ENCODE data around the gene CIAO3. TPM values are rescaled to one million over a fixed set of nuclear protein-coding genes. Genes with fewer than 3 reads are reported as not detected.
"Not testable (repeated sequence)": the region's sequence is repeated elsewhere in the genome, so short reads cannot be mapped to it uniquely, and the experiment has no call there.

CIAO3 gene
- total RNA-seq, 1 donor from 2014 or later, result 33.2 TPM

DNA sequence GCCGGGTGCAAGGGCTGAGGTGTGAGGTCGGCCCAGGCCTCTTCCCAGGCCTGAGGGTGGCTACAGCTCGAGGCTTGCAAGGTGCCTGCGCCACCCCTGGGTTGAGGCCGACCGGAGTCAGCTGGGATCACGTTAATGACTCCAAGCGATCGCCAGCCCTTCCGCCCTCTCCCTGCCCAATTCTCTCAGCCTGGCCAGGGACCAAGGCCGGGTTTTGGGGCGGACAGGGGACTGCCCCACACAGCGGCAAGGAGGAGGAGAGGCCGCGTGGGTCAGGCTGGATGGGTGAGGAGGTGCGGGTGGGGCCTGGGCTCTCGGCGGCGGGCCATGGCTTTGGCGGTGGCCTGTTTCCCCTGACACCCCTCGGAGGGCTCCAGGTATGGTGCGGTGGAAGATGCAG, 47.4 kb downstream of the CIAO3 start:
- Histone ChIP-seq H3K36me3 (ENCODE audit: control insufficient read depth, insufficient read depth, low read length) (no peaks in the 10 kb centered on the region), H3K27me3 (ENCODE audit: control insufficient read depth, insufficient read depth, low read length) (peaks cover 3% of the 10 kb centered on the region), H3K4me3 (ENCODE audit: low read depth, low read length) (no peak overlapping the region)
- DNase-seq (ENCODE audit: low read depth) (no peak), FAIRE-seq (no peak)
- TF ChIP-seq, protein P1, sequence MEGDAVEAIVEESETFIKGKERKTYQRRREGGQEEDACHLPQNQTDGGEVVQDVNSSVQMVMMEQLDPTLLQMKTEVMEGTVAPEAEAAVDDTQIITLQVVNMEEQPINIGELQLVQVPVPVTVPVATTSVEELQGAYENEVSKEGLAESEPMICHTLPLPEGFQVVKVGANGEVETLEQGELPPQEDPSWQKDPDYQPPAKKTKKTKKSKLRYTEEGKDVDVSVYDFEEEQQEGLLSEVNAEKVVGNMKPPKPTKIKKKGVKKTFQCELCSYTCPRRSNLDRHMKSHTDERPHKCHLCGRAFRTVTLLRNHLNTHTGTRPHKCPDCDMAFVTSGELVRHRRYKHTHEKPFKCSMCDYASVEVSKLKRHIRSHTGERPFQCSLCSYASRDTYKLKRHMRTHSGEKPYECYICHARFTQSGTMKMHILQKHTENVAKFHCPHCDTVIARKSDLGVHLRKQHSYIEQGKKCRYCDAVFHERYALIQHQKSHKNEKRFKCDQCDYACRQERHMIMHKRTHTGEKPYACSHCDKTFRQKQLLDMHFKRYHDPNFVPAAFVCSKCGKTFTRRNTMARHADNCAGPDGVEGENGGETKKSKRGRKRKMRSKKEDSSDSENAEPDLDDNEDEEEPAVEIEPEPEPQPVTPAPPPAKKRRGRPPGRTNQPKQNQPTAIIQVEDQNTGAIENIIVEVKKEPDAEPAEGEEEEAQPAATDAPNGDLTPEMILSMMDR (IDR thresholded peaks at IDR 0.05; ENCODE audit: insufficient read depth, low read length, severe bottlenecking), result no peak

DNA sequence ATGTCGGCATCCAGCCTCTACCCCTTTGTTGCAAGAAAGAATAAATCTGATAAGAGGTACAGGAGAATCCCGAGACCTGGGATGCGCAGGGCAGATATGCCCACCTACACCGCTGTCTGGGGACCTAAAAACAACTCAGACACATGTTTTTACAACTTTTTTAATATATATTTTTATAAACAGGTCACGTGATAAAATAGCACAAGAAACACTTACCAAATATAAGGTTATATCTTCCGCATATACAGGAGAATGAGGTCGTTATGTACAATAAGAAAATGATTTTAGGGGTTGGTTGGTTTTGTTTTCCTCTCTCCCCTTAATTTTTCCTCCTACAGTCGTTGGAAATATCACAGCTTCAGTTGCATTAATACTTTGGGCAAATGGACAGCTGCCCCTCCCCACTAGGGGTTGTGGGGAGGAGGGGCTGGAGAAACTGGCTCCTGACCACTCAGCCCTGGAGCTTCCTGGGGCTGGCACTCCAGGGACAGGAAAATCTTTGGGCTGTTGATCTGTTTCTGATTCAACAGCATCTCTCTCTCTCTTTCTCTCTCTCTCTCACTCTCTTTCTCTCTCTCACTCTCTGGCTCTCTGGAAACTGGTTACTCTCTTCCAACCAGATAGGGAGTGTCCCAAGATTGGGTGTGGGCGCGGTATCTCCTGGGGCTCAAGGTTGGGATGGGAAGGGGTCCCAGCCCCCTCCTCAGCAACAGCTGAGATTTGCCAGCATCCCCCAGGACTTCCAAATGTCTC, 48.3 kb downstream of the CIAO3 start:
- FAIRE-seq (no peak), DNase-seq (ENCODE audit: low read depth) (no peak)
- TF ChIP-seq, protein P1 (IDR thresholded peaks at IDR 0.05; ENCODE audit: insufficient read depth, low read length, severe bottlenecking), result no peak
- Histone ChIP-seq H3K27me3 (ENCODE audit: control insufficient read depth, insufficient read depth, low read length) (peaks cover 3% of the 10 kb centered on the region), H3K4me3 (ENCODE audit: low read depth, low read length) (no peak overlapping the region), H3K36me3 (ENCODE audit: control insufficient read depth, insufficient read depth, low read length) (peaks cover 2% of the 10 kb centered on the region)

DNA sequence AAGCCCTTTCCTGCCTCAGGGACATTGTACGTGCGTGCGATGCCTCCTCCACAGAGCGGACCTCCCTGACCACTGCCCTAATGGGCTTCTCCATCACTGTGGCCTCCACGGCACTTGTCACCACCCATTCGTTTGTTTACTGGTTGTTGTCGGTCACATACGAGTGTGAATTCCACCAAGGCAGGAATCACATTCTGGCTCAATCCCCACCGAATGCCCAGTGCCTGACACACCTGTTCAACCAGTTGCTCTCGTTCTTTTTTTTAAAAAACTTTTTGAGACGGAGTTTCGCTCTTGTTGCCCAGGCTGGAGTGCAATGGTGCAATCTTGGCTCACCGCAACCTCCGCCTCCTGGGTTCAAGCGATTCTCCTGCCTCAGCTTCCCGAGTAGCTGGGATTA, 49.6 kb downstream of the CIAO3 start:
- FAIRE-seq; H3K27me3 ChIP-seq (ENCODE audit: control insufficient read depth, insufficient read depth, low read length); H3K36me3 ChIP-seq (ENCODE audit: control insufficient read depth, insufficient read depth, low read length); H3K4me3 ChIP-seq (ENCODE audit: low read depth, low read length); DNase-seq (ENCODE audit: low read depth): not testable (repeated sequence)

DNA sequence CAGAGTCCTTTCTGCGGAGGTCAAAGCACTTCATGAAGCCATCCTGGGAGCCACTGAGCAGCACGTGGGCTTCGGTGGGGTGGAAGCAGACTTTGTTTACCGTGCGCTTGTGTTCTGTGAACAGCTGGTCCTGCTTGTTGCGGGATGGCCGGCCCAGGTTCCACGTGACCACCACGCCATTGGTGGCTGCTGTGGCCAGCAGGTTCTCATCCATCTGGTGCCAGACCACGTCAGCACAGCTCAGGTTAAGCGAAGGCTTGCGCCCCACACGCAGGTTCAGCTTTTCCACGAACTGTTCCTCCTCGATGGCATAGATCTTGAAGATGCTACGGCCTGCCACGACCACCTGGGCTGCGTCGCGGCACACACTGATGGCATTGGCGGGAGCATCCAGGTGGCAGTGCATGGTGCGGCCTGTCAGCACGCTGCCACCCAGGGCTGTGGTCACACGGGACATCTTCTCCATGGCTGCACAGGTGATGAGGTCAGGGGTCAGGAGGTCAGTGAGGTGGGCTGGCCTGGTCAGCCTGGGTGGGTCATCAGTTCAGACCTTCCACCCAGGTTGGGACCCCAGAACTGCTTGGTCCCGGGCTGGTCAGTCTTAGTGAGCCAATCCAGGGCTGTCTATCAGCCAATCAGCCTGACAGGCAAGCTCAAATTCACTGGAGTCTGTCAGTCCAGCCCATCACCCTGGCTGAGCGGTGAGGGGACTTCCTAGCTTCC, 51.5 kb downstream of the CIAO3 start:
- DNase-seq (ENCODE audit: low read depth) (no peak), FAIRE-seq (peak; percentile 32)
- H3K27me3 ChIP-seq (ENCODE audit: control insufficient read depth, insufficient read depth, low read length), result no peaks in the 10 kb centered on the region
- peak overlapping the region; percentile 83 for H3K4me3 ChIP-seq (ENCODE audit: low read depth, low read length)
- TF ChIP-seq, protein P1 (IDR thresholded peaks at IDR 0.05; ENCODE audit: insufficient read depth, low read length, severe bottlenecking), result no peak
- peaks cover 7% of the 10 kb centered on the region for H3K36me3 ChIP-seq (ENCODE audit: control insufficient read depth, insufficient read depth, low read length)

DNA sequence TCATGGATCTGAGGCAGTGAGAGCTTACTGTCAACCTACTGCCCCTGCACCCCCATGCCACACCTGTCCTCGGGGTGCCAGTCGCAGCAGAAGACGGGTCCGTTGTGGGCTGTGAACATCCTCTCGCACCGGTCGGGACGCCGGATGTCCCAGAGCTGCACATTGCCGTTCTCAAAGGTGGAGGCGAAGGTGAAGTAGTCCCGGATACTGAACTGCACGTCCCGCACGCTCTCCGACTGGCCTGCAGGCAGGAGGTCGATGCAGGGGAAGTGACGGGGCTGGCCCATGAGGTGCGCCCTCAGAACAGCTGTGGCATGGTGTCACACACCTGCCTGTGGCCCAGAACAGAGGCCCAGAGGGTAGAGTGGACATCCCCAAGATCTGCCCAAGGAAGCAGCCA, 53.3 kb downstream of the CIAO3 start:
- Histone ChIP-seq H3K4me3 (ENCODE audit: low read depth, low read length) (no peak overlapping the region), H3K36me3 (ENCODE audit: control insufficient read depth, insufficient read depth, low read length) (peaks cover 15% of the 10 kb centered on the region), H3K27me3 (ENCODE audit: control insufficient read depth, insufficient read depth, low read length) (no peaks in the 10 kb centered on the region)
- DNase-seq (ENCODE audit: low read depth) (no peak), FAIRE-seq (peak; percentile 28)
- TF ChIP-seq, protein P1 (IDR thresholded peaks at IDR 0.05; ENCODE audit: insufficient read depth, low read length, severe bottlenecking), result no peak

DNA sequence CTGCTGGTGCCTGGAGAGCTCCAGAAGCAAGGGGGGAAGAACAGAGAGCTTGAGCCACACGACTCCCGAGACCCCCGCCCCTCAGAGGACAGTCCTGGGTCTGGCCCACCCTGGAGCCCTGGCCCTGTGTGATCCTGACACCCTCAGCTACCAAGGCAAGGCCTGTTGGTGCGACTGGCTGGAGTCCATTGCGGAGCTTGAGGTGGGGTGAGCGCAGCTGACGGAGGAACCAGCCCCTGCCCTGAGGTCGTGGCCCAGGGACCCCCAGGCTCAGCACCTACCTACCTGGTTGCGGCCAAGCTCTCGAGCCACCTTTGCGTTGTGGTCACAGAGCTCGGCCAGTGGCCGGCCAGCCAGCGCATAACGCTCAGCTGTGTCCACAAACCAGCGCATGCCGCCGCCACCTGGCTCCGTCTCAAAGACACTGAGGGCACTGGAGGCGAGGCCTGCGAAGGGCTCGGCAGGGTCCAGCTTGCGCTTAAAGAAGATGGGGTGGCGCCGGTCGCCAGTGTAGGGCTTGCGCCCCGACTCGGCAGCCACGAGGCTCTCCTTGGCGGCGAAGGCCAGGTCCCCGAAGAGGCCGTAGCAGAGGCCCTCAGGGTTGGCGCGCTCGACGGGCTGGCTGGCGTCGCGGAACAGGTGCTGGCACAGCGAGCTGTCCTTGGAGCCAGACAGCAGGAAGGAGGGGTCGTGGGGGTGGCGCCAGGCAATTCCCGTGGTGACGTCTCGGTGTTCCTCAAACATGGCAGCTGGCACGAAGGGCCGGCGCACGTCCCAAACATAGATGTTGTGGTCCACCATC, 54.1 kb downstream of the CIAO3 start:
- Histone ChIP-seq H3K36me3 (ENCODE audit: control insufficient read depth, insufficient read depth, low read length) (peaks cover 23% of the 10 kb centered on the region), H3K27me3 (ENCODE audit: control insufficient read depth, insufficient read depth, low read length) (no peaks in the 10 kb centered on the region), H3K4me3 (ENCODE audit: low read depth, low read length) (no peak overlapping the region)
- DNase-seq (ENCODE audit: low read depth) (no peak), FAIRE-seq (no peak)
- TF ChIP-seq, protein P1 (IDR thresholded peaks at IDR 0.05; ENCODE audit: insufficient read depth, low read length, severe bottlenecking), result no peak

Data from bronchial epithelial cell (primary cell).